Muscle layer of colon (tissue), 2 donors: ENCODE data around the gene MT1X.

Source experiments
- H3K27ac ChIP-seq: one replicate; pipeline ENCODE4 v1.7.0; 2013; ENCODE audit warnings: low read depth, mild to moderate bottlenecking, low read length, moderate library complexity
- H3K27me3 ChIP-seq, 2 donors: one replicate each; pipeline ENCODE4 v1.7.0; 2013; ENCODE audit warnings: low read length in 2 of 2, mild to moderate bottlenecking in 2 of 2; ENCODE audit not compliant: insufficient read depth in 2 of 2, control insufficient read depth in 1 of 2
- H3K36me3 ChIP-seq: one replicate; pipeline ENCODE4 v1.7.0; 2013; ENCODE audit warnings: mild to moderate bottlenecking, low read length; ENCODE audit not compliant: insufficient read depth
- H3K4me1 ChIP-seq: one replicate; pipeline ENCODE4 v1.7.0; 2013; ENCODE audit warnings: mild to moderate bottlenecking, low read length; ENCODE audit not compliant: insufficient read depth
- H3K4me3 ChIP-seq, 2 donors: one replicate each; pipeline ENCODE4 v1.7.0; 2013; ENCODE audit warnings: low read length in 2 of 2, low read depth in 1 of 2, mild to moderate bottlenecking in 1 of 2, moderate library complexity in 1 of 2
- H3K9ac ChIP-seq: one replicate; pipeline ENCODE4 v1.7.0; 2013; ENCODE audit warnings: low read length
- H3K9me3 ChIP-seq: one replicate; pipeline ENCODE4 v1.7.0; 2013; ENCODE audit warnings: mild to moderate bottlenecking, low read length
- donor health status: abdominal sarcoma.
- donor health status: Adenocarcinoma of cecum.

Gene MT1X

DNA sequence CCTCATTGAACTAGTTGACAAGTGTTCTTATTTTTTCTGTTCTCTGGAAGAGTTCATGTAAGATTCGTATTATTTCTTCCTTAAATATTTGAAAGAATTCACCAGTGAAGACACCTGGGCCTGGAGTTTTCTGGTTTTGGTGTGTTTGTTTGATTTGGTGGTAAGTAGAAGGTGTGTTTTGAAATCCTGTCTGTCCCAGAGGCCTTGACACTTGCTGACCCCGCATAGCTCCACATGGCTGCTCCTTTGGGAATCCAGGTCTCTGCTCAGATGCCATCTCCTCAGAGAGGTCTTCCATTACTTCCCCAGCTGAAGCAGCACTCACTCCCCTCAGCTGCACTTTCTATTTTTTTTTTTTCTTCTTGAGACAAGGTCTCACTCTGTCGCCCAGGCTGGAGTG, 41.9 kb downstream of the MT1X start:
- no peak overlapping the region for H3K27ac ChIP-seq
- H3K9me3 ChIP-seq, result no peaks in the 10 kb centered on the region
- H3K4me3 ChIP-seq, result no peak overlapping the region
- no peaks in the 10 kb centered on the region for H3K27me3 ChIP-seq
- H3K4me1 ChIP-seq, result no peaks in the 10 kb centered on the region
- H3K9ac ChIP-seq, result no peak overlapping the region
- H3K36me3 ChIP-seq, result no peaks in the 10 kb centered on the region

DNA sequence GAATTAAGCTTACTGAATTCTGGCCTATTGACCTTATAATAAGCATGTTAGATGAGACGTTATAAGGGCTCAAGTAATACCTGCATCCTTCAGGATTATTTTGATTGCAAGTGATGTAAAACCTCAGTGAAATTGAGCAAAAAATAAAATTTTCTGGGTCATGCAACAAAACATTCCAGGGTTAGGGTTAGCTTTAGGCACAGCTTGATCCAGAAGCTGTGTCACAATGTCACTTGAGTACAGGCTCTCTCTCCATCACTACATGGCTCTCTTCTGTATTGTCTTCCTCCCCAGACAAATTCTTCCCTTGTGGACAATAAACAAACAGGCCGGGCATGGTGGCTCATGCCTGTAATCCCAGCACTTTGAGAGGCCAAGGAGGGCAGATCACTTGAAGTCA, 44.0 kb downstream of the MT1X start:
- H3K4me1 ChIP-seq, result peaks cover 6% of the 10 kb centered on the region
- H3K27me3 ChIP-seq, result no peaks in the 10 kb centered on the region
- H3K4me3 ChIP-seq, result no peak overlapping the region
- no peaks in the 10 kb centered on the region for H3K36me3 ChIP-seq
- H3K9me3 ChIP-seq, result no peaks in the 10 kb centered on the region
- H3K9ac ChIP-seq, result no peak overlapping the region
- H3K27ac ChIP-seq, result no peak overlapping the region

DNA sequence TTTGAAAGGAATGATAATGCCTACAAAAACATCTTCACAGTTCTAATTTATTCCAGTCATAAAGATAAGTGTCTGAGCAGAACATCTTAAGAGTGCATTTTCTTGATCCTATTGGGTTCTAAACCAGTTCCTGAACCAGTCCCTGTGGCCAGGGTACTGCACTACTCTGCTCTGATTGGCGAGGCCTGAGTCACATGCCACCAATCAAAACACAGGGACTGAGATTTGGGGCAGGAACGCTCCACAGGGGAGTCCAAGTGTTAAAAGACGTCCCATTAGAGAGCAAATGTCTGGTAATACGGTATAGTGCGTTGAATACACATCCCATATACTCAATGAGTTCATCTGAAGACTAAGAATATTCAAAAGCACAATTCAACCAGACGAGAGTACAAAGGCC, 44.7 kb downstream of the MT1X start:
- H3K9ac ChIP-seq, result no peak overlapping the region
- no peaks in the 10 kb centered on the region for H3K27me3 ChIP-seq
- H3K36me3 ChIP-seq, result no peaks in the 10 kb centered on the region
- no peak overlapping the region for H3K27ac ChIP-seq
- no peaks in the 10 kb centered on the region for H3K9me3 ChIP-seq
- no peak overlapping the region for H3K4me3 ChIP-seq
- H3K4me1 ChIP-seq, result peaks cover 6% of the 10 kb centered on the region

DNA sequence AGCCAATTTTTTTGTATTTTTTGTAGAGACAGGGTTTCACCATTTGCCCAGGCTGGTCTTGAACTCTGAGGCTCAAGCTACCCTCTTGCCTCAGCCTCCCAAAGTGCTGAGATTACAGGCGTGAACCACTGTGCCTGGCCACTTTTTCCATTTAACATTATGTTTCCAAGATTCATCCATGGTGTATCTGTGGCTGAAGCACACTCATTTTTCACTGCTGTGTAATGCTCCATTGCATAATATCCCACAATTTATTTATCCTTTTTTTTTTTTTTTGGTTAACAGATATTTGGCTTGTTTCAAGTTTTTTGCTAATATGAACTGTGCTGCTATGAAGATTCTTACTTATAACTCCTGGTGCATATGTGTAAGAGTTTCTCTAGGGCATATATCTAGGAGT, 45.8 kb downstream of the MT1X start:
- Histone ChIP-seq H3K9ac (no peak overlapping the region), H3K36me3 (no peaks in the 10 kb centered on the region), H3K4me3 (no peak overlapping the region), H3K4me1 (peaks cover 6% of the 10 kb centered on the region), H3K27ac (peak overlapping the region; percentile 26), H3K27me3 (no peaks in the 10 kb centered on the region), H3K9me3 (no peaks in the 10 kb centered on the region)

DNA sequence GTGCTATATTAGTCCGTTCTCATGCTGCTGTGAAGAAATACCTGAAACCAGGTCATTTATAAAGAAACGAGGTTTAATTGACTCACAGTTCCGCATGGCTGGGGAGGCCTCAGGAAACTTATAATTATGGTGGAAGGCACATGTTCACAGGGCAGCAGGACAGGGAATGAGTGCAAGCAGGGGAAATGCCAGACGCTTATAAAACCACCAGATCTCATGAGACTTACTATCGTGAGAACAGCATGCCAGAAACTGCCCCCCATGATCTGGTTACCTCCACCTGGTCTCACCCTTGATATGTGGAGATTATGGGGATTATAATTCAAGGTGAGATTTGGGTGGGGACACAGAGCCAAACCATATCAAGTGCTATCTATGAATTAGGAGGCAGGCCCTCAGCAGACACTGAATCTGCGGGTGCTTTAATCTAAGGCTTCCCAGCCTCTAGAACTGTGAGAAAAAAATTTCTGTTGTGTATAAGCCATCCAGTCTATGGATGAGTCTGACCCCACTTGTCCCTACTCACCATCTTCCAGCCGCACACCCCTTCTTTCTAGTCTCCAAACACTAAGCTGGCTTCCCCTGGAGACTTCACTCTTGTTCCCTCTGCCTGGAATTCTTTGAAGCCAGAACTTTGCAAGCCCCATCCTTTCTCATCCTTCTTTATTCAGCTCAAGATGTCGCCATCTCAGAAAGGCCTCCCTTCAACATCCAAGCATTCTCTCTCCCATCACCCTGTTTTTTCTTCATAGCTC, 46.9 kb downstream of the MT1X start:
- H3K4me3 ChIP-seq, result peak overlapping the region; percentile 71 to 86
- peak overlapping the region; percentile 55 for H3K27ac ChIP-seq
- peak overlapping the region; percentile 79 for H3K9ac ChIP-seq
- peaks cover 6% of the 10 kb centered on the region for H3K4me1 ChIP-seq
- H3K9me3 ChIP-seq, result no peaks in the 10 kb centered on the region
- no peaks in the 10 kb centered on the region for H3K36me3 ChIP-seq
- no peaks in the 10 kb centered on the region for H3K27me3 ChIP-seq

DNA sequence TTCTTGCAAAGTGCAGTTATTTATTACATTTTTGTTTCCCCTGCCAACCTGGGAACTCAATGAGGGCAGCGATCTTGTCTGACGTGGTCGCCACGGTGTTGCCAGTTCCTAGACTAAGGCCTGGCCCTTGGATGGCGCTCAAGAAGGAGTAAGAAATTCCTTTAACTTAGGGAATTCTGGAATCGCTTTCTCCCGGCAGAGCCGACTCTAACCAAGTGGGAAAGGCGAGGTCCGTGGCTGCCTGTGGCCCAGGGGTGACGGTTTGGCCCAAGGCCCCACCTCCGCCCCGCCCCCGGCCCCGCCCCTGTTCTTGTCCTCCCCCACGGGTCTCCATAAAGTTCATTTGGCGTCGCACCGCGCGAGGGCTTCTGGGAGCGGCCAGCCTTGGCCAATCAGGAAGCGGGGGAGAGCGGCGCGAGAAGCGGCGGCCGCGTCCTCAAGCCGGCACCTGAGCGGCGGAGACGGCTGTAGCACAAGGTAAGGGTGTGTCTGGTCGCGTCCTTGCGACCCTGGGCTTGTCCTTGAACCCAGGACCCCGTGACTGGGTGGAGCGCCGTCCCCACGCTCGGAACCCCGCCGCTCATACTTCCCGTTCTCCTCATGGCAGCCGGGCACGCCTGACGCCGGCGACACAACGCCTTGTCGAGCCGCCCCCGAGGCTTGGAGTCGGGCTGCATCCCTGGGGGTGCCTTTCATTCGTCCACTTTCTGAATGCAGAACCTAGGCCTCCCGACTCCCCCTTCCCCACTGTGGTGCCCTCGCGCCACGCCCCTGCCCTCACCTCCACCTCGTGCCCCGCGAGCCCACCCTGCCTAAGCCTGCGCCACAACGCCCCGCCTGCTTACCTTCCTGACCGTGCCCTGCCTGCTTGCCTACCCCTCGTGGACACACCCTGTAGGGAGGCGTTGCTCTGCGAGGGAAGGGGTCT, 47.7 kb downstream of the MT1X start, which contains the start of gene NUP93:
Gene NUP93, plus strand, starts transcription at position 395 of the 928 bp plus-strand sequence. CDS start 18,119 bp downstream, outside the sequence.
- H3K9me3 ChIP-seq, result no peaks in the 10 kb centered on the region

DNA sequence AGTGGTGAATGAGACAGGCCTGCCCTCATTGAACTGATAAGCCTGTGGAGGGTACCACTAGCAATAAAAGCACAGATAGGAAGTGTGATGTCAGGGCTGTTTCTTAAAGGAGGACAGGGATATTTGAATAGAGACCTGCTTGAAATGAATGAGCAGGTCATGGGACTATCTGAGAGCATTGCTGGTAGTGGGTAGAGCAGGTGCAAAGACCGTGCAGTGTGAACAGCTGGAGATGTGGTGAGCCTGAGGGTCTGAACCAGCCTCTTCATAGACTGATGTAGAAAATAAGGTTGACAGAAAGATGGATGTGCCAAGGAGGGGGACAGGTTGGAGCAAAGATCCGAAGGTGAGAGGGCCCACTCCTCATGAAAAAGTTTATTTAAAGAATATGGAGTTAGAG, 50.1 kb downstream of the MT1X start:
- Histone ChIP-seq H3K36me3 (no peaks in the 10 kb centered on the region), H3K9me3 (no peaks in the 10 kb centered on the region), H3K27ac (no peak overlapping the region), H3K27me3 (no peaks in the 10 kb centered on the region), H3K9ac (no peak overlapping the region), H3K4me1 (peaks cover 6% of the 10 kb centered on the region), H3K4me3 (no peak overlapping the region)

More for the DNA sequence above, 47.7 kb downstream of the MT1X start, which contains the start of gene NUP93:
- peak within 1 kb of the TSS; percentile 79 for H3K9ac ChIP-seq
- H3K27me3 ChIP-seq, result no peaks in the 10 kb centered on the region
- no peaks in the 10 kb centered on the region for H3K36me3 ChIP-seq
- peaks cover 6% of the 10 kb centered on the region for H3K4me1 ChIP-seq
- peak within 1 kb of the TSS; percentile 55 for H3K27ac ChIP-seq
- peak within 1 kb of the TSS; percentile 71 to 86 for H3K4me3 ChIP-seq

DNA sequence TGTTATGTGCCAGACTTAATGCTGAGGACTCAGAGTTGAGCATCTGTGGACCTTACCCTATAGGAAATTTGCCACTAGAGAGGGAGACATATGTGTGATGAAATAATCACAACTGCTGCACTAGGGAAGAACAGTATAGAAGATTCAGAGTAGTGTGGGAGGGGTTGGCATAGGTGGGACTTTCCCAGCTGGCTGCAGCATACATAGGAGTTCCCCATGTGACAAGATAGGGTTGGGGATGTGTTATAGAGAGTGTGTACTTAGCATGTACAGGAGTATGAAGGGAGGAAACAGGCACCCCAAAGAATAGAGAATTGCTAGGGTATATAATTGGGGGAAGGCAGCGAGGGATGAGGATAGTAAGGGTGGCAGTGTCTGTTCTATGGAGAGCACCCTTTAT, 50.6 kb downstream of the MT1X start:
- Histone ChIP-seq H3K27ac (no peak overlapping the region), H3K4me1 (peaks cover 6% of the 10 kb centered on the region), H3K9me3 (no peaks in the 10 kb centered on the region), H3K27me3 (no peaks in the 10 kb centered on the region), H3K4me3 (no peak overlapping the region), H3K9ac (no peak overlapping the region), H3K36me3 (no peaks in the 10 kb centered on the region)
